GM21367 (cell line): ENCODE data around the gene CXCR4.
A peak's percentile ranks its signal among the peaks of the same experiment; 100 is the strongest.

Experiments
- ATAC-seq: cut with Tn5 transposase; IDR thresholded peaks from one replicate; pipeline ENCODE4 v1.9.1; 2021; ENCODE audit not compliant: unreplicated experiment

The CXCR4 gene

GRCh38 chr2:136131961-136132824, 14.2 kb upstream of the CXCR4 start:
- ATAC-seq, result peak; percentile 71

GRCh38 chr2:136131484-136131960, 13.6 kb upstream of the CXCR4 start:
- ATAC-seq, result no peak

GRCh38 chr2:136130511-136130910, 12.6 kb upstream of the CXCR4 start:
- ATAC-seq, result no peak

- no peak for ATAC-seq
Measured at GRCh38 chr2:136130045-136130444, 12.1 kb upstream of the CXCR4 start.

DNA sequence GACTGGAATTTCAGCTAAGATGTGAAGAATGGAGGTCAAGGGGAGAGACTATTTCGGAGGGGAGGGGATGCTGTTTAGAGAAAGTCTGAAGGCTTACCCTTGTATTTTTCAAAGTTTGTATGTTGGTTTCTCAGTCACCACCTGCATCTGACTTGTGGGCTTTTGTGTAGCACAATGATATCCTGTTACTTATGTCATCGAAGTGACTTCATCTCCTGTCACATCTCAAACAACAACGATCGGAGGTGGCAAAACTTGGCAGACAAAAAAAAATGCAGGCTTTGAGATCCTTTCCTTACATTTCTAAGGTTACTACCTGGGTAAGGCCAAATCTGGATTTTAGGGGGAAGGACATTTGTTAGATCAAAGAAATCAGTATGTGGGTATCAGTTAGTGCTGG, 11.7 kb upstream of the CXCR4 start:
- ATAC-seq, result no peak

GRCh38 chr2:136128905-136129304, 11.0 kb upstream of the CXCR4 start:
- ATAC-seq, result no peak

- no peak for ATAC-seq
Measured at GRCh38 chr2:136128366-136128765, 10.4 kb upstream of the CXCR4 start.

GRCh38 chr2:136127356-136127755, 9.4 kb upstream of the CXCR4 start:
- no peak for ATAC-seq

- no peak for ATAC-seq
Measured at GRCh38 chr2:136126421-136126926, 8.5 kb upstream of the CXCR4 start.

DNA sequence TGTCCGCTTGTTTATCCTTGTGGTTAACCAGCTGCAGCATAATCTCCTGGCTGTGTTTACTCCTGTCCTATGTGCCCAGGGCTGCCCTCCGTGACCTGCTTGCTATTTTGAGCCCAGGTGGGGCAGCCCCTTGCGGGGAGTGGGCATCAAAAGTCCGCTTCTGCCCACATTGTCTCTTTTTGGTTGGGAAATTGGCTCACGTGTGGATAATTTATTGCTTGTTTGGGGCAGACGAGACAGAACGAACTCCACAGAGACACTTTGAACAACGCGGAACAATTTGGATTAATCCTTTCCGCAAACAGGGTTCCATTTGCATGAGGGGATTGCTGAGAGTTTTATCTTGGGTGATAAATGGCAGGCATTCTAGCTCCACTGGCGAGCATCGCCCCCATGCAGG, 8.1 kb upstream of the CXCR4 start:
- ATAC-seq, result no peak

DNA sequence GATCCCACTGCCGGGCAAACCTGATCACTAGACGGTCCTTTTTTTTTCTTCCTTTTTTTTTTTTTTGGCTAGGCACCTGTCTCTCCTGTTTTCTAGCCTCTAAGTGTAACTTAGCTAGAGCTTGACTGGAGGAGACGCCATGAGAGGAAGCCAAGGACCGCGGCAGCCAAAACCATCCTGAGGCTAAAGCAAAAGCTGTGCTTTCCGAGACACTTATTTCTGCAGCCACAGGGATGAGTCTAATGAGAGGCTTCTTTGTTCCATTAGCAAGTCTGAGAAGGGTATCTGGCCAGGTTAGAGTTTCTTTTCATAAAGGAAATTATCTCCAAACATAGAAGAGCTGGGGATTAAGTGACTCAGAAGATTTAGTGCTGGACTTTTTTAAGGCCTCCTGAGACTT, 7.3 kb upstream of the CXCR4 start:
- ATAC-seq, result no peak

DNA sequence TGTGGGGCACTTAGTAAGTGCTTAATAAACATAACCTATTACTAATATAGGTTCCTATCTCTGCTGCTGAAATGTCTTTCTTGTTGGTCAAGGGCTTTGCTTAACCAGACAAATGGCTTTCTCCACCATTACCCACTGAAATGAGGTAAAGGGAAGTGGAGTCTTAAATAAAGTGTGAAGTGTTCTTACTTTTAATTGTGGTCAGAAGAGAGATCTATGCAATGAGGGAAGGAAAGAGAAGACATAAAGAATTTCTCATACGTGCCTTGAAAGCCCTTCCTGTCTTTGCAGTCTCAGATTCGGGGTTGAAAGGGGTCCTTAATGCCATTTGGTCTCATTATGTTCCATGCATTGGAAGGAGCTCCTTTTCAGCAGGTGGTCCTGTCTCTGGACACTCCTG, 6.9 kb upstream of the CXCR4 start:
- no peak for ATAC-seq

GRCh38 chr2:136122661-136123060, 4.7 kb upstream of the CXCR4 start:
- no peak for ATAC-seq

DNA sequence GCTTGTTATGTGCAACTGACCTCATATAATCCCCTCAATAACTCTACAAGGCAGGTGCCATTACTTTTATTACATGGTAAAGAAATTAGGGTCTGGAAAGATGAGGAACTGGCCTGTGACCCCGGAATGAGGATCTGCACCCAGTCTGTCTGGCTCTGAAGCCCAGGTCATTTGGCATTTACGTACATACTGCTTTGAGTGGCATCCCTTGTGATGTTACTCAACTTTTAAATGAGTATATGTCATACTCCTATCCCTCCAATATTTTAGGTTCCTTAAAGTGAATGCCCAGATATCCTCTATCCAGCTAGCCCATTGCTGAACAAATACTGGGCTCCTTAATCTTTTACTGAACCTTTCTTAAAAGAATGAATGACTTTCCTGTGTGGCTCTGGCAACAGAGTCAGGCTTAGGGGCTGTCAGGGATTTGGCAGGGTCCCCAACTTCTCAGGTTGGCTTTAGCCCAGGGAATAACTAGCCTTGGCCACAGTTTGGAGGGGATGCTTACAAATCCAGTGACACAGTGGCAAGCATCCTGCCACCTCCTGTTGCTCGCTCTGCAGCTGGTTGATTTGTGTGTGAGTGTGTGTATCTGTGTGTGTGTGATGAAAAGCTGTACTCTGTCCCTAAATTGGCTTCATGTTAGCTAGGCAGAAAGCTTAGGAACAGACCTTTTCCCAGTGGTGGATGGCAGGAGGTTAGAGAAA, 3.4 kb upstream of the CXCR4 start:
- no peak for ATAC-seq

GRCh38 chr2:136119717-136120675, 2.0 kb upstream of the CXCR4 start:
- no peak for ATAC-seq

- no peak for ATAC-seq
Measured at GRCh38 chr2:136118819-136119716, 1.1 kb upstream of the CXCR4 start.

- peak; percentile 18 for ATAC-seq
Measured at GRCh38 chr2:136117391-136117841, 533 bp downstream of the CXCR4 start.

- ATAC-seq, result peak; percentile 45
Measured at GRCh38 chr2:136116813-136117390, 1.0 kb downstream of the CXCR4 start.

GRCh38 chr2:136116151-136116812, 1.7 kb downstream of the CXCR4 start:
- ATAC-seq, result no peak
